Stomach (tissue), 9 donors: ENCODE measurements around the gene STMP1. TPM values are rescaled to one million over a fixed set of nuclear protein-coding genes. Genes with fewer than 3 reads are reported as not detected.
"Not testable (repeated sequence)": the region's sequence is repeated elsewhere in the genome, so short reads cannot be mapped to it uniquely, and the experiment has no call there.

Experiments used
- DNase-seq, 2 donors: peaks; one replicate each; pipeline versions ENCODE4 v3.0.0 to v3.0.0-alpha.2; 2013 to 2019
- H3K27ac ChIP-seq, 5 donors: fragments of 200-600 bp in 4 of 5; sonication (generic) in 4 of 5; one replicate each; pipeline ENCODE4 v1.5.1; 2013 to 2019; ENCODE audit warnings: mild to moderate bottlenecking in 1 of 5, moderate library complexity in 1 of 5
- H3K27me3 ChIP-seq, 3 donors: fragments of 200-600 bp; sonication (generic); one replicate each; pipeline ENCODE4 v1.5.1; 2017 to 2019; ENCODE audit warnings: mixed run types in 1 of 3
- H3K36me3 ChIP-seq, 4 donors: fragments of 200-600 bp; sonication (generic); 1 replicate in 3 of 4; 2 replicates in 1 of 4; pipeline ENCODE4 v1.5.1; 2016 to 2019
- H3K4me1 ChIP-seq, 4 donors: fragments of 200-600 bp; sonication (generic); one replicate each; pipeline ENCODE4 v1.5.1; 2016 to 2019
- H3K4me3 ChIP-seq, 4 donors: fragments of 200-600 bp; sonication (generic) in 3 of 4; one replicate each; pipeline ENCODE4 v1.5.1; 2016 to 2019; ENCODE audit warnings: mild to moderate bottlenecking in 1 of 4
- H3K9me3 ChIP-seq, 4 donors: fragments of 200-600 bp; sonication (generic); one replicate each; pipeline ENCODE4 v1.5.1; 2016 to 2019
- CTCF ChIP-seq, 7 experiments: fragments of 450-650 bp in 4 of 7; fragments of 200-600 bp in 3 of 7; sonication (generic) in 3 of 7; IDR thresholded peaks; one replicate each; pipeline ENCODE4 v1.5.1; 2016 to 2019; ENCODE audit warnings: antibody characterized with exemption in 7 of 7, control low read depth in 2 of 7, mild to moderate bottlenecking in 1 of 7
- EP300 ChIP-seq: sonication (generic); formaldehyde crosslinking; IDR thresholded peaks from one replicate; pipeline ENCODE4 v1.6.1; 2017; ENCODE audit warnings: antibody characterized with exemption
- POLR2A ChIP-seq, 4 donors: fragments of 450-650 bp; IDR thresholded peaks; one replicate each; pipeline ENCODE4 v1.6.1; 2016; ENCODE audit warnings: antibody characterized with exemption in 4 of 4, control low read depth in 2 of 4, mild to moderate bottlenecking in 1 of 4, moderate library complexity in 1 of 4
- POLR2AphosphoS5 ChIP-seq, 3 donors: sonication (generic); formaldehyde crosslinking; IDR thresholded peaks; one replicate each; pipeline ENCODE4 v1.6.1; 2016; ENCODE audit warnings: antibody characterized with exemption in 3 of 3
- WGBS, 5 donors: extraction: QIAGEN DNeasy Blood & Tissue Kit in 3 of 5; methylation state at CpG; one replicate each; pipeline versions ENCODE4 v1.1.5 to v1.1.7; 2013 to 2018; 5-methylcytosine and 5-hydroxymethylcytosine counted together
- intact Hi-C: fragments of 100-400 bp; cut with DNase I; formaldehyde crosslinking; loops from one replicate; pipeline ENCODE4 v1.15.1; 2023; ENCODE audit warnings: low total_unique reads
- polyA plus RNA-seq, 3 donors: library from polyadenylated mRNA; stranded (reverse); fragments of 200-250 nt; gene quantifications; one replicate each; pipeline ENCODE4 v1.2.3, GENCODE V29; 2013
- total RNA-seq, 5 donors: library from RNA; depleted of rRNA; stranded (reverse); fragments of >200 nt; gene quantifications; one replicate each; pipeline versions ENCODE4 v1.1.0 to v1.2.3, GENCODE V29; 2014 to 2016
- donor health status: healthy with polysubstance abuse.
- donor health status: Bipolar disorder and iron deficiency.
- donor health status: healthy.

Gene STMP1
- total and polyA plus RNA-seq, 8 donors: 3.5 to 42.0 (median 18.0) TPM

- intact Hi-C loops: loop anchor here (10.0 kb wide), 1 partner anchor 320 kb away; no protein-coding TSS in a partner anchor
- Histone ChIP-seq H3K27me3 (no peaks in the 10 kb centered on the region), H3K9me3 (no peaks in the 10 kb centered on the region), H3K4me3 (no peak overlapping the region), H3K27ac (no peak overlapping the region), H3K4me1 (peaks cover 15 to 57% (median 36%) of the 10 kb centered on the region in 4 donors), H3K36me3 (peaks cover 0 to 9% (median 0%) of the 10 kb centered on the region in 4 donors)
- 56 to 78% (median 68%) methylated on average over 3 of the region's 3 CpGs for WGBS, 5 donors
- no peak for DNase-seq
- no peak for TF ChIP-seq CTCF (IDR thresholded peaks at IDR 0.05)
- no peak for TF ChIP-seq POLR2AphosphoS5 (IDR thresholded peaks at IDR 0.05)
- no peak for TF ChIP-seq EP300
- TF ChIP-seq POLR2A (IDR thresholded peaks at IDR 0.05): no peak
Observed at GRCh38 chr7:135665042-135665441, 2.7 kb downstream of the STMP1 start.

- H3K4me1 ChIP-seq: peaks cover 15 to 65% (median 40%) of the 10 kb centered on the region in 4 donors
- WGBS, 5 donors: 90 to 96% (median 93%) methylated on average over 11 of the region's 11 CpGs
- no peak for TF ChIP-seq EP300
- no peak for TF ChIP-seq POLR2AphosphoS5 (IDR thresholded peaks at IDR 0.05)
- TF ChIP-seq CTCF (IDR thresholded peaks at IDR 0.05): no peak
- TF ChIP-seq POLR2A (IDR thresholded peaks at IDR 0.05): no peak
- H3K27ac ChIP-seq: no peak overlapping the region
- no peak for DNase-seq
- H3K36me3 ChIP-seq: peaks cover 0 to 9% (median 0%) of the 10 kb centered on the region in 4 donors
- H3K9me3 ChIP-seq: no peaks in the 10 kb centered on the region
- no peaks in the 10 kb centered on the region for H3K27me3 ChIP-seq
- intact Hi-C loops: loop anchor here (10.0 kb wide), 1 partner anchor 319 kb away; no protein-coding TSS in a partner anchor
- H3K4me3 ChIP-seq: no peak overlapping the region
Observed at GRCh38 chr7:135666156-135666555, 3.8 kb downstream of the STMP1 start.

GRCh38 chr7:135666846-135667245, 4.5 kb downstream of the STMP1 start:
- H3K27ac ChIP-seq: no peak overlapping the region
- TF ChIP-seq POLR2AphosphoS5 (IDR thresholded peaks at IDR 0.05) (no peak), CTCF (IDR thresholded peaks at IDR 0.05) (no peak), EP300 (no peak), POLR2A (IDR thresholded peaks at IDR 0.05) (no peak)
- peaks cover 14 to 66% (median 38%) of the 10 kb centered on the region in 4 donors for H3K4me1 ChIP-seq
- H3K27me3 ChIP-seq: no peaks in the 10 kb centered on the region
- no peak overlapping the region for H3K4me3 ChIP-seq
- peaks cover 0 to 9% (median 0%) of the 10 kb centered on the region in 4 donors for H3K36me3 ChIP-seq
- DNase-seq: no peak
- no peaks in the 10 kb centered on the region for H3K9me3 ChIP-seq
- WGBS, 5 donors: 81 to 94% (median 84%) methylated on average over 6 of the region's 6 CpGs
- intact Hi-C loops: loop anchor here (10.0 kb wide), 1 partner anchor 318 kb away; no protein-coding TSS in a partner anchor

GRCh38 chr7:135667626-135668025, 5.3 kb downstream of the STMP1 start:
- not testable (repeated sequence) for H3K27me3 ChIP-seq, DNase-seq, H3K4me3 ChIP-seq, H3K9me3 ChIP-seq, H3K36me3 ChIP-seq, H3K27ac ChIP-seq
- 90 to 100% (median 95%) methylated on average over 1 of the region's 1 CpG for WGBS, 5 donors
- peaks cover 10 to 65% (median 38%) of the 10 kb centered on the region in 4 donors for H3K4me1 ChIP-seq
- intact Hi-C loops: loop anchor here (10.0 kb wide), 1 partner anchor 317 kb away; no protein-coding TSS in a partner anchor

- 59 to 78% (median 68%) methylated on average over 6 of the region's 6 CpGs for WGBS, 5 donors
- intact Hi-C loops: loop anchor here (10.0 kb wide), 1 partner anchor 316 kb away; no protein-coding TSS in a partner anchor
- not testable (repeated sequence) for DNase-seq
Observed at GRCh38 chr7:135668852-135669395, 6.6 kb downstream of the STMP1 start.

More at GRCh38 chr7:135668852-135669395, 6.6 kb downstream of the STMP1 start:
- H3K36me3 ChIP-seq, H3K9me3 ChIP-seq, H3K4me3 ChIP-seq, H3K27me3 ChIP-seq, H3K27ac ChIP-seq: not testable (repeated sequence)
- peaks cover 1 to 64% (median 35%) of the 10 kb centered on the region in 4 donors for H3K4me1 ChIP-seq
